ENCODE data around the gene BCL6.
A peak's percentile ranks its signal among the peaks of the same experiment; 100 is the strongest.

Gene BCL6

GRCh38 chr3:187762792-187763191 is 17.5 kb upstream of the BCL6 start:
- no peak for DNase-seq (ENCODE audit: low read depth in 2 of 2)

DNA sequence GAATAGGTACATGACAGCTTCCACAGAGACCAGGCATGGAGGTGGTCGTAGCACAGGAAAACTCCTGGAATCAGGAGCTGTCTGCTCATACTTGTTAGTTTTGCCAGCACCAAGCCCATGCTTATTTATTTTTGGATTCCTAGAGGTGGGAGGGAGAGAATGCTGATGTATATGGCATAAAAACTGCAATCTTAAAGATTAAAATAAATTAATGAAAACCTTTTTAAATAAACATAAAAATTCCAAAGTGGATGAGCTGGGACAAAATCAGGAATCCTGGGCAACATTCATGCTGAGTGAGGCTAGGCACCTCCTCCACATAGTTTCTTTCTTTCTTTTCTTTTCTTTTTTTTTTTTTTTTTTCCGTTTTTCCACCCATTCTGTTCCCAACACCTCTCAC is 14.3 kb upstream of the BCL6 start:
- DNase-seq (ENCODE audit: low read depth in 2 of 2): no peak

- DNase-seq (ENCODE audit: low read depth in 2 of 2): no peak
Observed at GRCh38 chr3:187758318-187758955, 13.2 kb upstream of the BCL6 start.

DNA sequence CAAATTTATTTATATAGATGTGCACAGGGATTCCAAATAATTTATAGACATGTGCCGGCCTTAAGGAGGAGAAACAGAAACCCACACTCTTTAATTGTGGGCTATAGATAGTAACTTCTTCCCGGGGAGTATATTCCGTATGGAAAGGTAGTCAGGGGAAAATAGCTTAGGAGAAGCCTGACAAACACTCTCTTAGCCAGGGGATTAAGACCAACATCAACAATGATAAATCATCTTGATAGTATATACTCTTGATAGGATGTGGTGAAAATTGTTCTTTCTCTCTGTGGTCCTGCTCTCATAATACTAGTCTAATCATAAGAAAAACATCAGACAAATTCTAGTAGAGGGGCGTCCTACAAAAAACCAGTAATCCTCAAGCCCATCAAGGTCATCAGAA is 8.2 kb upstream of the BCL6 start:
- DNase-seq (ENCODE audit: low read depth in 2 of 2): no peak

DNA sequence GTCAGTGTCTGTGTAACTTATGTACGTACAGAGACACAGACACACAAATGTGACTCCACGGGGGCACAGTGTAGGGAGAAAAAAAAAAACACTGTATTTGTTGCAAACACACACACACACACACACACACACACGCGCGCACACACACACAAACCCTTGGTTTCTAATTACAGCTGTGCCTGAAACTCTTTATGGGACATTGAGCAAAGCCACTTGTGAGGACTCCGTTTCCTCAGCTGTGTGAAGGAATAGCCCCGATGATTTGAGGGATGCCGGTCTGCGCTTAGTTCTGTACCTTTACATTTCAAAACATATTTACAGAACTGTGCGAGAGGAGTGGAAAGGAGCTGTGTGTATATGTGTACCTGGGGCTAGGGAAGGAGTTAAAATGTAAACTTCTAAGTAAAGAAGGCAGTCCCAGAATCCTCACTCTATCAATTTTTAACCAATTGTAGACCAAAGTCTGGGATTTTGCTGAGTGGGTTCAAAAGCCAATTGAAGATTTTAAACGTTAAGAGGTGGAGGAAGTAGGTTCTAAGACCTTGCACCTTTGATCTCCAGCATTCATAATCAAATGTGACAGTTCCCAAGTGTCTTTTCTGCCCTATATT is 5.3 kb upstream of the BCL6 start:
- DNase-seq (ENCODE audit: low read depth in 2 of 2): no peak

- no peak for DNase-seq (ENCODE audit: low read depth in 2 of 2)
Observed at GRCh38 chr3:187750006-187750512, 4.8 kb upstream of the BCL6 start.

DNA sequence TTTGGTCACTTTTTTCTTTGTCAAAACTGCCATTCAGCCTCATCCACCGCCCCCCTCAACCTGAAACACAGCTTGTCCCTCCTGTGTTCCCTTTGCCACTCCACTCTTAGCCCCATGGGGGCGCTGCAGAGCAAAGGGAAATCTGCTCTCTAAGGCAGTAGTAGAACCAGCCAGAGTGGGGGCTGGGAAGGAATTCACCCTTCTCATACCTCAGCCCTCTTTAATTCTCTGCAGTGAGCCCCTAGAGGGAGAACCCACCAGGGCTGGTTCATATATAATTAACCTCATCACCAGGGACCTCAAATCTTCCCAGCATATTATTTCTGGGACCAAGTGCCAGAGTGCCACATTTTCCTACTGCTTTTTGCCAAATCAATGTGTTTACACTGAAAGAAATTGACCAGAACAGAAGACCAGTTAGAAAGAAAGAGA is 2.8 kb upstream of the BCL6 start:
- peak; percentile 89 to 93 for DNase-seq (ENCODE audit: low read depth in 2 of 2)

GRCh38 chr3:187747506-187747905 is 2.2 kb upstream of the BCL6 start:
- DNase-seq (ENCODE audit: low read depth in 2 of 2): no peak

- DNase-seq (ENCODE audit: low read depth in 2 of 2): no peak
Observed at GRCh38 chr3:187746442-187747281, 1.4 kb upstream of the BCL6 start.

- no peak for DNase-seq (ENCODE audit: low read depth in 2 of 2)
Observed at GRCh38 chr3:187746059-187746441, 782 bp upstream of the BCL6 start.

DNA sequence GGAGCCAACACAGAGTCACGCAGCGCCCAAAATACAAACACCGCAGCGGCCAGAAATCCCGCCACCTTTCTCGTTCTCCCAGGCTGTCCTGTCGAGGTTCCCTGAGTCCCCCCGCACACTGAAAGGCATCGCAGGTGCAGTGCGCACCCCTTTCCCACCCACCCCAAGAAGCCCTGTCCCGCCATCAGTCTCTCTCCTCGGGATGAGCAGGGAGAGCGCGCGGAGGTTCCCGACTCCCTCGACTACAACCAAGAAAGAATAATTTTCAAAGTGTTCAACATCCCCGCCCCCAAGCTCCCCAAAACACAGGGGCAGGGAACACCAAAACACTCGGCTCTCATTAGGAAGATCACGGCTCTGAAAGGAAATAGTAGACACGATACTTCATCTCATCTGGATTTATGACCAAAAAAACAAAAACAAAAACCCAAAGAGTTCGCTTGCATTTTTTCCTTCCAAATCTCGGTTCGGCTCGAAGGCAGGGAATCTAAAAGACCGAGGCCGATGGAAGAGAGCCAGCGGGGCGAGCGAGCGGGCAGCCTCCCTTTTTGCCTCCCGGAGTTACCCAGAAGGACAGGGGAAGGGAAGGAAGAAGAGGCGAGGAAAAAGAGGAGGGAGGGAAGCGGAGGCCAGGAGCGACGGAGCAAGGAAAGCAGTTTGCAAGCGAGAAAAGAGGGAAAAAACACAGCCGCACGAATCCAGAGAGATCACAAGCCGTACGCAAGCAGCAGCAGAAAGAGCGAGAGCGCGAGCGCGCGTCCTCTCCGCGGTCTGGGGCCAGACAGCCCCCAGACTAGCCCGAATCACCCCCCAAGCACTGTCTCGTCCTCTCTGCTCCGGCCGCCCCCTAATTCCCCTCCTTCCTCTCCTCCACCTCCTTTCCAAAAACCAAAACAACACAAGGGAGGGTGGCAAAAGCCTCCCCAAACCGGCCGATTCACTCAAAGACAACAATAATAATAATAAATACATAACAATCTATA is 808 bp downstream of the BCL6 start:
- peak in 1 of 2 donors; percentile 27 for DNase-seq (ENCODE audit: low read depth in 2 of 2)

DNA sequence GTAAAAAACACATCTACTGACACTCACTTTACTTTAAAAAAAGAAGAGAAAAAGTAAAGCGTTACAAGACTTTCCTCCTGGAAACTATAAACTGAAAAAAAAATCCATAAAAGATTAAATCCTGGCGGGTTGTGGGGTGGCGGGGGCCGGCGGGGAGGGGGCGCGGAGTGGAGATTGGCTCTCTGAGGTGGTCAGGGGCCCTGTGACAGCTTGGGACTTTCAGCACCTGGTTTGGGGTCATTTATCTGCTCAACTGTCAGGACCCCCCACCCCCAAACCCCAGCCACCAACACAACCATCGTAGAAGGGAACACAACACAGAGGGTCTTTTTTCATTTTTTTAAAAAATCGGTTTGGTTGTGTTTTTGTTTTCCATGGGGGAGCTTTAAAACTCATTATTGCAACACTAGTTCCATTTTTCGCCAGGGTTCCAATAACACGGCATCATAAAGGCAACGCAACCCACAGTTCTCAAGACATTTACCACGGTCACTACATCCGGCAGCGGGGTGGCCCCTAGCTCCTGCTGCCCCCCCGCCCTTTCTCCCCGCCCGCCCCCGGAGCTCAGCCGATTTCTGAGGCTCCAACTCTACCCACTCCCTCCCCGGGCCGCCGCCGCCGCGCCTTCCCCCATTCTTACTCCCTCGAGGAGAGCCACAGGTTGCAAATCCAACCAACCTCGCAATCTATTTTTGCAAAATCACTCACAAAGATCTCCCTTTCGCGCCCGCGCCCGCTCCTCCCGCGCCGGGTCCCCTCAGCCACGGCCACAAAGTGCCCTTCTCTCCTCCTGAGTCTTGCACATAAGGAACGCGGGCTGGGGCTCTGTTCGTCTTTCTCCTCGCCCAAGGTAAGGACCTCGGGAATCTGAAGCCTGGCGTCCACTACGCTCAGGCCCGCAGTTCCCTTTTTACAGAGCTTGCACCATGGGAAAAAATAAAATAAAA is 1.8 kb downstream of the BCL6 start:
- peak in 1 of 2 donors; percentile 57 for DNase-seq (ENCODE audit: low read depth in 2 of 2)

DNA sequence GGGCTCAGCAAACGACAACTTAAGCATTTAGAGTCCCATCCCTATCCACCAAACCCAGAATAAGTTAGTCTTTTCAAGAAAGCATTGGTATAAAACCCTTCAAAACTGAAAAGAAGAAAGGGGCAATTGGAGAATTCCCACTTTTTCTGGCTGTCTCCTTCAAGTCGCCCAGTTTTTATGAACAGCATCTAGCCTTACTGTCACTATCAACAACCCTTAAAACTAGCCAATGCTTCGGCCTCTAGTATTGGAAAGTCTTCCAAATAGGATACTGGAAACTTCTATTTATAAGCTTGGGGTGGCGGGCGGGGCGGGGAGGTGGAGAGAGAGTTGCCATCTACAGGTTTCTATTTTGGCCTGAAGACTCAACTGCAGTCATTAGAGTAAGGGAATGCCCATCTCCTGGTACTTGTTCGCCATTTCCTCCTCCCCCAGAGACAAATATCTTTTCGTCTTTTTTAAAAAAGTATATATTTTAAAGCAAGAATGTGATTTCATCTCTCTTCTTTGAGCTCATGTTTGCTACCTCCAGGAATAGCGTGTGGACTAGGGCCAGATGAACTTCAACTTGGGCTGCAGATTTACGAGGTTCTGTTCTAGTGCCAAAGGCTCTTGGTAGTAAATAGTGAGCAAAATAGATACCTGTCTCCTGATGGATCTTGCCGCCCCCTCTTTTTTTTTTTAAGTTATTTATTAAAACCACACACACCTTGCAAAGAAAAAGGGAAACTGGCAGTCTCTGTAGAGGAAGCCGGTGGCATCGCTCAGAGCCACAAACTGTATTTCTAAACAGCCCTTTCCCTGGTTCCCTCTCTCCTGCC is 2.7 kb downstream of the BCL6 start:
- DNase-seq (ENCODE audit: low read depth in 2 of 2): no peak

GRCh38 chr3:187741403-187742350 is 3.6 kb downstream of the BCL6 start:
- peak in 1 of 2 donors; percentile 74 for DNase-seq (ENCODE audit: low read depth in 2 of 2)

DNA sequence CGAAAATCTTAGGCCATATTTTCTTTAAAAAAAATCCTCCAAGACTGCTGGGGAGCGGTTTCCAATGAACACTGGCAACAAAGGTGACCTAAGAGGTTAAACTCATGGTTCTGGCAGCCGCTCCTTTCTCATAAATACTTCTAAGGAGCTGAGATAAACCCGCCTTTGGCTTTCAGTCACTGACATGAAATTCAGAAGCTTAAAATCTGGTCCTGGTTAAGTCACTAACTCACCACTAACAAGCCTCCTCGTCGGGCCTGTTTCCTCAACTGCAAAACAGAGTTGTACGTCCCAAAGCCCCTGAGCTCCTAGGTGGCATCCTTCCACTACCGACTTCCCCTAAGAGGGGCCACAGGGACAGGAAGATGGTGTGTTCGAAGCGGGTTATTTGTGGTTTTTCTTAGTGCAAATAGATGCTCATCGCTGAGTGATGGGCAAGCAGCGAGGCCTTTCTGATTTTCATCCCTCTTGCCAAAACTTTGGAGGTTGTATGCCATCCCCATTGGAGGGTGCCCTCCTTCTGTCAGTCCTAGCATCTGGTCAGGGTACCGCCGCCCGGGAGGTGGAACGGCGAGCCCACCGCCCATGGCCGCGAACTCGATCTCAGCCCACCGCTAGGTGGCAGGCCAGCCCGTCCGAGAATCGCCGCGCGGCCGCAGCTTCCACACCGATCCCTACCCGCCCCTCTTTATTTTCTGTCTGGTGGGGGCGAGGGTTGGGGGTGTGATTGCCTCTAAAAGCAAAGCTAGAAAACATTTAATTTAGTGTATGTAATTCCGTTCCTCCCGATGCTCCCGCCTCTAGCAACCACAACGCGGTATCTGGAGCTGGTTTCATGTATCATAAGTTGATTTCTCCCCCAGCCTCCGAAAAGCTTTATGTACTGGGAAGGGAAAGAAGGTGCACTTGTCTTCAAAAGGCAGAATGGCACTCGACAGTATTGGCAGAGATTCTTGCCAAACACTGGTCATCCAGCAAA is 4.6 kb downstream of the BCL6 start:
- DNase-seq (ENCODE audit: low read depth in 2 of 2): peak in 1 of 2 donors; percentile 69

- DNase-seq (ENCODE audit: low read depth in 2 of 2): peak in 1 of 2 donors; percentile 74
Observed at GRCh38 chr3:187739561-187740332, 5.5 kb downstream of the BCL6 start.
